ENCODE data around the gene TMEM8B.

DNA sequence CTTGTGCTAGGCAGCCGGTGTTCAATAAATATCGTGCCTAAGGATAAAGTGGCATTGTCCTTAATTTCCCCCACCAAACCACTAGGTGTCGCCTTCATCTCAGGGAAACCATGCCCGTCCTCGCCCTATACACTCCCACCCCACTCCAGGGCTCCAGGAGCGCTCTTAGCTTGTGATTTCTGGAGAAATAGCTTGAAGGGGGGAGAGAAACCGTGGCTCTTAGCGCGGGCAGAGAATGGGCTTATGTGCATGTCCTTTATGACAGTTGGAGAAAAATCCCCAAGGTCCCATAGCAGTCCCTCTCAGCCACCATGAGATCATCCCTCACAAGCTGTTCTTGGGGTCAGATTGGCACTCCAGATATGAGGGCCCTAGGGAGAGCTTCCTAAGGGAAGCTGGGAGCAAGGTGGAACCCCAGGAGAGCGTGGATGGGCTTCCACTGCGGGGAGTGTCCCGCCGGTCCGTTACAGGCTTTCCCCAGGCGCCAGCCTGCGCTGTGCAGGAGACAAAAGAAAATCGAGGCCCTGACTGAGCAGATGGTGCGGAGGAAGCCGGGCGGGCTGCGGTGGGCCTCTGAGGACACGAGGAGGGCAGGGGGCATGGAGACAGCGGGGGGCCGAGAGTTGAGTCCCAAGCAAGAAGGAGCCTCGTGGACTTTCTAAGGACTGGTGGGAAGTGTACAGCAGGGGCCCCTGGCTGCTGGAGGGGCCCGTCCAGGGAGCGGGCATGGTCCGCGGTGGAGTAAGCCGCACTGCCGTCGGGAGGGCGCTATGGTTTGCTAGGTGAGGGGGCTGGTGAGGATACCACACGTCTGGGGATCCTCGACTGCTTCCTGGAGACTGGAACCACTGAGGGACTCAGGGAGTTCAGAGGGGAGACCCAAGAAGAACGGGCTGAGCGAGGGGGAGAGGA is 38.4 kb upstream of the TMEM8B start:
- TF ChIP-seq POLR2A (IDR thresholded peaks at IDR 0.05; ENCODE audit: control extremely low read depth in 1 of 2, low read depth in 2 of 2, low read length in 2 of 2) (no peak), BRCA1 (IDR thresholded peaks at IDR 0.05; ENCODE audit: low read depth, low read length) (peak; percentile 27; the same call in 1 of the 2 replicates), RAD21 (IDR thresholded peaks at IDR 0.05 in 1 of 2, conservative IDR thresholded peaks at IDR 0.05 in 1 of 2; ENCODE audit: low read depth in 2 of 2, low read length in 2 of 2) (peak; percentile 94), EP300 (IDR thresholded peaks at IDR 0.05; ENCODE audit: borderline replicate concordance in 1 of 2, low read depth in 2 of 2, low read length in 2 of 2) (no peak), MAFK (IDR thresholded peaks at IDR 0.05; ENCODE audit: low read depth, low read length) (no peak), CEBPB (IDR thresholded peaks at IDR 0.05; ENCODE audit: low read depth, low read length) (no peak), YY1 (IDR thresholded peaks at IDR 0.05; ENCODE audit: low read depth, low read length) (peak; percentile 33; the same call in 1 of the 2 replicates), EZH2 (IDR thresholded peaks at IDR 0.05; ENCODE audit: low read depth, low read length, severe bottlenecking) (peak; percentile 32), GABPA (IDR thresholded peaks at IDR 0.05; ENCODE audit: borderline replicate concordance, insufficient read depth, low read length) (0 out of 2 replicates have a peak, but pooled peaks have one; percentile 35)
- TF ChIP-seq, protein P1, sequence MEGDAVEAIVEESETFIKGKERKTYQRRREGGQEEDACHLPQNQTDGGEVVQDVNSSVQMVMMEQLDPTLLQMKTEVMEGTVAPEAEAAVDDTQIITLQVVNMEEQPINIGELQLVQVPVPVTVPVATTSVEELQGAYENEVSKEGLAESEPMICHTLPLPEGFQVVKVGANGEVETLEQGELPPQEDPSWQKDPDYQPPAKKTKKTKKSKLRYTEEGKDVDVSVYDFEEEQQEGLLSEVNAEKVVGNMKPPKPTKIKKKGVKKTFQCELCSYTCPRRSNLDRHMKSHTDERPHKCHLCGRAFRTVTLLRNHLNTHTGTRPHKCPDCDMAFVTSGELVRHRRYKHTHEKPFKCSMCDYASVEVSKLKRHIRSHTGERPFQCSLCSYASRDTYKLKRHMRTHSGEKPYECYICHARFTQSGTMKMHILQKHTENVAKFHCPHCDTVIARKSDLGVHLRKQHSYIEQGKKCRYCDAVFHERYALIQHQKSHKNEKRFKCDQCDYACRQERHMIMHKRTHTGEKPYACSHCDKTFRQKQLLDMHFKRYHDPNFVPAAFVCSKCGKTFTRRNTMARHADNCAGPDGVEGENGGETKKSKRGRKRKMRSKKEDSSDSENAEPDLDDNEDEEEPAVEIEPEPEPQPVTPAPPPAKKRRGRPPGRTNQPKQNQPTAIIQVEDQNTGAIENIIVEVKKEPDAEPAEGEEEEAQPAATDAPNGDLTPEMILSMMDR (IDR thresholded peaks at IDR 0.05; ENCODE audit: control extremely low read depth in 1 of 3, insufficient read depth in 1 of 3, low read depth in 1 of 3, low read length in 3 of 3) = peak; percentile 79 to 92 (median 90)
- TF ChIP-seq, protein P2, sequence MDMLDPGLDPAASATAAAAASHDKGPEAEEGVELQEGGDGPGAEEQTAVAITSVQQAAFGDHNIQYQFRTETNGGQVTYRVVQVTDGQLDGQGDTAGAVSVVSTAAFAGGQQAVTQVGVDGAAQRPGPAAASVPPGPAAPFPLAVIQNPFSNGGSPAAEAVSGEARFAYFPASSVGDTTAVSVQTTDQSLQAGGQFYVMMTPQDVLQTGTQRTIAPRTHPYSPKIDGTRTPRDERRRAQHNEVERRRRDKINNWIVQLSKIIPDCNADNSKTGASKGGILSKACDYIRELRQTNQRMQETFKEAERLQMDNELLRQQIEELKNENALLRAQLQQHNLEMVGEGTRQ (IDR thresholded peaks at IDR 0.05; ENCODE audit: low read length) = no peak
- TF ChIP-seq, protein P3, sequence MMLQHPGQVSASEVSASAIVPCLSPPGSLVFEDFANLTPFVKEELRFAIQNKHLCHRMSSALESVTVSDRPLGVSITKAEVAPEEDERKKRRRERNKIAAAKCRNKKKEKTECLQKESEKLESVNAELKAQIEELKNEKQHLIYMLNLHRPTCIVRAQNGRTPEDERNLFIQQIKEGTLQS (IDR thresholded peaks at IDR 0.05; ENCODE audit: insufficient read depth, low read depth, low read length) = no peak
- TF ChIP-seq, protein P4, sequence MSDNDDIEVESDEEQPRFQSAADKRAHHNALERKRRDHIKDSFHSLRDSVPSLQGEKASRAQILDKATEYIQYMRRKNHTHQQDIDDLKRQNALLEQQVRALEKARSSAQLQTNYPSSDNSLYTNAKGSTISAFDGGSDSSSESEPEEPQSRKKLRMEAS (IDR thresholded peaks at IDR 0.05) = peak; percentile 58
